Midbrain (tissue), 1 donor: ENCODE measurements around the gene MRO.
"Not testable (repeated sequence)": the region's sequence is repeated elsewhere in the genome, so short reads cannot be mapped to it uniquely, and the experiment has no call there.

Experiments
- DNase-seq: peaks from one replicate; lab custom pipeline; 2025; lab: John Stamatoyannopoulos, UW

Gene MRO

DNA sequence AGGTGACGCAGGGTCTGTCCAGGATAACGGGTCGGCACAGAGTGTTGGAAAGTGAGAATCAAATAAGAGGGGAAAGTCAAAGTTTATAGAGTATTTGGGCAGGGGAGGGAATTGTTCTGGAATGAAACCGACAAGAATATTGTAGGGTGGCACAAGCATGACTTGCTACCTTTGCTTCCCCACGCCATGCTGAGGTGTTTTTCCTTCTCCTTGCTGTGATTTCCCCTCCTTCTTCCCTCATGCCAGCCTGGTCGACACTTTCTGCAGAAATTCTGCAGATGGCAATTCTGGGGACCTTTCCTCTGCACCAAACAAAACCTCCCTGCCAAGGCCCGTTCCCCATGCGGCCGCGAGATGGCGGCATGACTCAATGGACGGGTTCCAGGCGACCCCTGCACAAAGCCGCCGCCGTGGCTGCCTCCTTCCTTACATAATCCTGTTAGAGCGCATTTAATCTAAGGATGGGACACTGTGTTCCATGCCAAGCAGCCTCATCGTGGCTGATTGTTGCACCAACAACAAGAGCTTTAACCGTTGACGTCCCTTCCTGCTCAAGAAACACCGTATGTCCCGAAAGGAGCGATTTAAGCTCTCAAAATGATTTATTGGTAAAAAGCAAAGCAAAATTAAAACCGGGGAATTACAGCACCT, at the start of gene MRO:
TSS of gene MRO (minus strand) at position 289 of the 651 bp plus-strand sequence. CDS start 10,616 bp downstream, outside the sequence.
- peak; percentile 85 for DNase-seq

DNA sequence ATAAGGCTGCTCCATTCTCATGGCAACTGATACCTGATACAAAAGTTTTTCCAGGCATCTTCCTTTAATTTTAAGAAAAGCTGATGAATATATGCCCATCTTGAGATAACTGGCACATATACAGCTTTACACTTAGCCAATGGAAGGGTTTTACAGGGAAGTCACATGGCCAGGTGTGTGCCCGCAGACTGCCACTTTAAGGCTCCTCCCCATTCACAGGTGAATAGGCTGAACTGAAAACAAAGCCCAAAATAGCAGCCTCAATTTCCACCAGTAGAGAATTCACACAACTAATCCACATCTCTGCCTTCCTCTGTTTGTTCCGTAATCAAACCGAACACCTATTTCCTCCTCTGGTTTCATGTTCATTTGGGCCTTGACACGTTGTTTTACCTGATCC, 49.3 kb upstream of the MRO start:
- DNase-seq: no peak

DNA sequence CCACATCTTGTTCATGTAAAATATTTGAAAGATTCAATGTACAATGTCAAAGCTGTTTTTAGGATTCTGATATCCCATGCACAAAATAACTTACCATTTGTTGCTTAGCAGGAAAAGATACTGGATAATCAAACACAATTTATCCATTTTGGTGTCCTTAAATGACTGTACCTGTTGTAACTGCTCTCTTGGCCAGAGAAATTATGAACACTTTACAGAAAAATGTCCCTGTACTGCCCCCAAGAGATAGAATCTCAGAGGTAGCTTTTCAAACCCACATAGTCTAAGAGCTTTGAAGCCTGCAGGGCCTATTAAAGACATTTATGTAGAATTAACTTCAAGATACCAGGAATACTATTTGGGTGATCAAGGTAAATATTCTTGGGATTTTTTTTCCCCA, 46.9 kb upstream of the MRO start:
- peak; percentile 52 for DNase-seq

DNA sequence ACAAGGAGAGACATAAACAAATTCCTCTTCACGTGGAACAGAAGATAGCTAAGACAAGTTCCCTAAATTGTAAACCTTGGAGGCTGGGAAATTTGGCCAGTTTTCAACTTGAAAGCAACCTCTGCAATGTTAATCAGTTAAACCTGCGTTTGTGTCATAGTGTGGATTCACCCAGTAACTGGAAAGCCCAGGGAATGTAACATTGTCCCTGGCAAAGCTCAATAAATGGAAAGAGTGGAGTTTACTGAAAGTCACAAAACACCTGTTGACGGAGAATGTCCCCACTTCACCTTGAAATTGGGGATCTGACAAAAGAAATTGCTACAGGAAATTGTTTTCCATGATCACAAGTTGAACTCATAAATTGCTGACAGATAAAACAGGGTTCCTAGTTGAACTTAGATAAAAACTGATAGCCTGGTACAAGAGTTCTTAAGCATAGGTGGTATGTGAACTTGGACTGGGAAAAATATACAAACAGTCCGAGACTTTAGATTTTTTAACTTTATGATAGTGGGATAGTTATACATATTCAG, 44.1 kb upstream of the MRO start:
- no peak for DNase-seq

DNA sequence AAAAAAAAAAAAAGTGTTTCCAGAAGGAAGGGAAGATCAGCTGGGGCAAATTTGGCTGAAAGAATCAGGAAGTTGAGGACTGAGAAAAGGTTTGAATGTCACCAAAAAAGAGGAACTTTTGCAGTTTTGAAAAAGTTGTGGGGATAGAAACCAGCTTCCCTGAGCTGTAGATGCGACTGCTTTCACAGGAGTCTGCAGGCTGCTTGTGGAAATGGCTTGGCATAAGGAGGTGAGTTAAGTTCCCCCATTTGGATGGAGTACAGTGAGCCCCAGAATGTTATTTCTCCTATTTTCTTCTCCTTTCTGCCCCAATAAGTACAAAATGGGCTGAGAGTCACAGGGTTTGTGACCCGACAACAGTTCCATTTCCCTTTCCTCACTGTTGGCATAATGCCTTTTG, 42.6 kb upstream of the MRO start:
- DNase-seq: peak; percentile 22

DNA sequence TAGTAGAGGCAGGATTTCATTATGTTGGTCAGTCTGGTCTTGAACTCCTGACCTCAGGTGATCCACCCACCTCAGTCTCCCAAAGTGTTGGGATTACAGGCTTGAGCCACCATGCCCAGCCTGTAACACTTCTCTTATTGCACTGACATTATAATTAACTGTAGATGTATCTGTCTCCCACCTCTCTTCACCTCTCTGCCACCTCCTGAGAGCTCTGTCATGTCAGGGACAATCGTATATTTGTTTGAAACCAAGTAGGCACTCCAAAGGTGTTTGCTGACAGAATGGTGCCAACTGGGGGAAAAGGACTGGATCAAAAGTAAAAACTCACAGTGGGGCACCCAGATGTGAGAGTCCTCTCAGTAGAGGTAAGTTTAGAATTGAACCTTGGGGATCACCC, 41.8 kb upstream of the MRO start:
- no peak for DNase-seq

DNA sequence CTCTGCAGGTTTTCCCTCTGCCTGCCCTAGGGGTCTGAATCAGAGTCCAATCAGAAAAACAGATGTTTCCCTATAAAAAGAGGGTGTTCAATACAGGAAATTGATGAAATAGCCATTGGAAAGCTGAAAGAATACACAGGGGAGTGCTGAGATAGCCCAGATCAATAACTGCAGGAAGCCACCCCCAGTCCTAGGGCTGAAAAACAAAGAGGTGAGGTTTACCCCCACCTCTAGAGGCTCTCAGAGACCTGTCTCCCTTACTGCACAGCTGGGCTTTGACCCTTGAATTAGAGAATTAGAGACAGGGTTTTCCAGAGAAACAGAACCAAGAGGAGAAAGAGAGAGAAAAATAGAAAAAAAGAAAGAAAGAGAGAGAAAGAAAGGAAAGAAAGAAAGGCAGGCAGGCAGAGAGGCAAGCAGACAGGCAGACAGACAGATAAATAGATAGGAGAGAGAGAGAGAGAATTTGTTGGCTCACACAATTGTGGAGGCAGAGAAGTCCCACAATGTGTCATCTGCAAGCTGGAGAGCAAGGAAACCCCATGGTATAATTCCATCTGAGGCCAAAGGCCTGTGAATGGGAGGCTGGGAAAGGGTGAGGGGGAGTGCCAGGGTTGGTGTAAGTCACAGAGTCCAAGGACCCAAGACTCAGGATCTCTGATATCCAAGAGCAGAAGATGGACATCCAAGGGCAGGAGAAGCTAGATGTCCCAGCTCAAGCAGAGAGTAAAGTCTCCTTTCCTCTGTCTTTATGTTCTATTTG, 40.2 kb upstream of the MRO start:
- DNase-seq: no peak

DNA sequence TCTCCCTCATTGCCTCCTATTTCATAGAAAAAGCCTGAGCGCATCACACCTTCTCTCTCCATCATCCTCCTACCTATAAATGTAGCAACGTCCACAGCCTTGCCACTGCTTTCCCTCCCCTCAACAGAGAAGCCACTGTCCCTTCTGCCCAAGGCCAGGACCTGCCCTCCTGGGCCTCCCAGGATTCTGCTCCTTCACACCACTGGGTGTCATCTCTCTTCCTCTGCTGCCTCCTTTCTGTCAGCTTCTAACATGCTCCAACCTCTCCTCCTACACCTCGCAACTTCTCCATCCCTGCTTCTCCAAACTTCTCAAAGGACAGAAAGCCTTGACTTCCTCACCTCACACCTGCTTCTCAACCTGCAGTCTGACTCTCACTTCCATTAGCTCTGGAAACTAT, 37.9 kb upstream of the MRO start:
- no peak for DNase-seq

DNA sequence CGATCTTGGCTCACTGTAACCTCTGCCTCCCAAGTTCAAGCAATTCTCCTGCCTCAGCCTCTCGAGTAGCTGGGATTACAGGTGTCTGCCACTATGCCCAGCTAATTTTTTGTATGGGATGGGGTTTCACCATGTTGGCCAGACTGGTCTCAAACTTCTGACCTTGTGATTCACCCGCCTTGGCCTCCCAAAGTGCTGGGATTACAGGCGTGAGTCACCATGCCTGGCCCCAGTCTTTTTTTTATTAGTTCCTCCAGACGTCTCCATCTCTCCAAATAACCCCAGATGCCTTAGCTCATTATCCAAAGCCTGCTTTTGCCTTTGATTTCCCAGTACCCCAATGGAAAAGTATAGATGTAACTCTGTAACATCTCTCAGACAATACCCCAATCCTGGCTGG, 37.4 kb upstream of the MRO start:
- DNase-seq: not testable (repeated sequence)

DNA sequence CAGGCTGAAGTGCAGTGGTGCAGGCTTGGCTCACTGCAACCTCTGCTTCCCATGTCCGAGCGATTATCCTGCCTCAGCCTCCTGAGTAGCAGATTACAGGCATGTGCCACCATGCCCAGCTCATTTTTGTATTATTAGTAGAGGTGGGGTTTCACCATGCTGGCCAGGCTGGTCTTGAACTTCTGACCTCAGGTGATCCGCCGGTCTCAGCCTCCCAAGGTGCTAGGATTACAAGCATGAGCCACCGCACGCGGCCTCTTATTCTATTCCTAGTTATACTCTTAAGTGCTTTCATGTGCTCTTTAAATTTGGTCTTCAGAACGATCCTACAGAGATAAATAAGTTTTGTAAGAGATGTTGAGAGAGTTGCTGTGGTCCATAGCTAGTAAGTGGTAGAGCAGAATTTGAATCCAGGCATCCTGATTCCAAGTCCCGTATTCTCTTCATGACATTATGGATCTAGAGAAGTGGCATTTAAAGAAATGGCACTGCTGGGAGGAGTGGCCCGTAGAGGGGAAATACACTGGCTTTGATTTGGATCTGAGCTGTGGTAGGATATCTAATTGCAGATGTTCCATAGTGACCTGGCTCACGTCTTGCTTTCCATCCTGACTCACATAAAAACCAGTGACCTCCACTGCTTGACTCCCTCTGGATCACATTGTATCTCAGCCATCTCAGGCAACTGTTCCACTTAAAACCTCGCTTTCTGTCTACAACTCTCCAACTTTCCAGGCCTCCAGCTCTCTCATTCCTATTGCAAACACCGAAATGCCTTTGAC, 36.4 kb upstream of the MRO start:
- DNase-seq: no peak

DNA sequence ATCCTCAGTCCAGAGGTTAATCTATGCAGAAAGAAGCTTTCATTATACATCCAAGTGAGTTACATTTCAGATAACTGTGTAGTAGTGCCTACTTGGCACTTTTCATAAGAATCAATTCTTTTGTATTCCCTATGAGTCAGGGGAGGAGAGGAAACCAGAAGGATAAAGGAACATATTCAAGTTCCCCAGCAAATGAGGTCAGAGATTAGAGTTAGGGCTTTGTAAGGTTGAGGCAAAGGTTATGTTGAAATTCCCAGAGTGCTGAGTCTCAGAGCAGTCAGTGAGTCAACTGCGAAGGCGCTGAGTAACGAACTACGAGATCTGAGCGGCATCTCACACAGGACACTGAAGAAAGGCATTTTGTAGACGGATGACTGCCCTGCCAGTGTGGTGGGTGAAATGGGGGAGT, 34.1 kb upstream of the MRO start:
- no peak for DNase-seq

DNA sequence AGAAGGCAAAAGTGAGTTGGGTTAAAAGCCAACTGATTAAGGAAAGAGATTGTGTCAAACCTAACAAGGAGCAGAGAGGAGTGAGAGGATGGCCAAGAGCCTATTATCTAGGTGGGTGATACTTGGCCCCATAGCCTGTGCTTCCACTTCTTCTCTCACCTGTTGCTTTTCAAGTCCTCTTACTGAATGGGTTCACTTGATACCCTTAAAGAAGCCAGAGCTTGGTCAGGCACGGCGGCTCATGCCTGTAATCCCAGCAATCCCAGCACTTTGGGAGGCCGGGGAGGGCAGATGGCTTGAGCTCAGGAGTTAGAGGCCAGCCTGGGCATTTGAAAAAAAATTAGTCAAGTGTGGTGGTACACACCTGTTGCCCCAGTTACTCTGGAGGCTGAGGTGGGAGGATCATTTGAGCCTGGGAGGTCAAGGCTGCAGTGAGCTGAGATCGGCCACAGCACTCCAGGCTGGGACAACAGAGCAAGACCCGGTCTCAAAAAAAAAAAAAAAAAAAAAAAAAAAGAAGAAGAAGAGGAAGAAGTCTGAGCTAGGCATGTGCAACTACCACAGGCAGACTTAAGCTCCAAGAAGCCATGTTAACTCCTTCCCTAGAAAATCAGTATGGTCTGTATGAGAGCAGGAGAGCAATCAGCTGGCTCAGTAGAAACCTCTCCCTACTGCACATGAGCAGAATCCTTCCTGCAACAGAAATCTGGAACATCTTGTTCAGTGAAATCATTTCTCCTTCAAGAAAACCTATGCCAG, 30.7 kb upstream of the MRO start:
- no peak for DNase-seq

DNA sequence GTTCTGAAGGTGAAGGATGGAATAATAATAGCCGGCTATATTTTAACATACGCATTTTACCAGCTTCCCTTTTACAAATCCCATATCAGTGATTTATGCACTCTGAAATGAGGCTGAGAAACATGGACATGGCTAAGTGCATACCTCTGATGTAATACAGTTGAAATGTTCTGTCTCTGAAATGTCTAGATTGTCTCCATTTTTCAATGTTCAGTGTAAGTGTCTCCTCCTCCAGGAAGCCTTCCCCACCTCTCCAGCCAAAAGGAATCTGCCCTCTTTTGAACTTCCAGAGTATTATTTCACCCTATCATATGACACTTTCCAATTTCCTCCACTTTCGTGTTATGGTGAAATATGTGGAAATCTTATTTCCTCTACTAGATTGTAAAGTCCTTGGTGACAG, 29.6 kb upstream of the MRO start:
- DNase-seq: no peak

DNA sequence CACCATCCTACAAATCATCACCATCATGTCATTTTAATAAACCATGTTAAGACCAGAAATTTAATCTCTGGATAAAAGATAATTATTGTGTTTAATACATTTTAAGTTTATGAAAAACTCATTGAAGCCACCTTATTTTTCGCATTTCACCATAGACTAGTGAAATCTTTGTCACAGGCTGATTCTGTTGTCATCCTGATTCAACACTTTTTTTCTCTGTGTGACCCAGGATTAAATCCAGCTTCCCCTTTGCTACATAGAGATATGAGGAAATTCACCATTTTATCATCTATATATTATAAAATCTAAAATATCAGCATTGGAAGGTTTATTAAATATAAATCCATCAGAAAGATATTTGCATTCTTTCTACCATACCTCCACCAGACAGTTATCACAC, 29.2 kb upstream of the MRO start:
- DNase-seq: no peak

DNA sequence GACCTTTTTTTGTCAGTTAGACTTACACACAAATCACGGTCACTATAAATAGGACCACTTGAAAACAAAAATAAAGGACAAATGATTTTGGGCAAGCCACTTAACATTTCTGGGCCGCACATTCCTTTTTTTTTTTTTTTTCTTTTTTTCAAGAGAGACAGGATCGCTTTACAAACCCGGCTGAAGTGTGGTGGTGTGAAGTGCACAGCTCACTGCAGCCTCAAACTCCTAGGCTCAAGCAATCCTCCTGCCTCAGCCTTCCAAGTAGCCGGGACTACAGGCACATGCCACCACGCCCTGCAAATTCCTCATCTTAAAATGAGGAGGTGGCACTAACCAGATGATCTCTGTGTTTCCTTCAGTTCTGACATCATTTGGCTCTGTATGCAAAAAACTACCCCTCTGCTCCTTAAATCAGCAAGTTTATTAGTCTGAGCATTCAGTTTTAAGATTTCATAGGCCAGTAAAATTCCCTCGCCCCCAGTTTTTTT, 28.3 kb upstream of the MRO start:
- DNase-seq: no peak

DNA sequence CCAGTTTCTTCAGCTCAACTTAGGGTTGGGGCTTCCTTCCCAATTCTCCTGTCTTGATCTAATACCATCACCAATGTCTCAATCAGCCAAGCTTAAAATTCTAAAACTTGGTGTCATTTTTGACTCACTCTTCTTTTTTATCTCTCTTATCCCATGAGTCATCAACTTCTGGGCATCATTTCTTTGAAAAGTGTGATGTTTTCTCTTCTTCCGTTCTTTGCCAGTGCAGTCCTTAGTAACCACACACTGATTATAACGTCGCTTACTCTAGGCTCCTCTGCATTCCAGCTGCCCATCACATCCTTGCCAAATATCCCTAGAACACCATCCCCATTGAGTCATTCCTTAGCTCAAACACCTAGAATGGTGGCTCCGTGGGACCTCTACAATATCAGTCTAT, 27.4 kb upstream of the MRO start:
- DNase-seq: no peak

DNA sequence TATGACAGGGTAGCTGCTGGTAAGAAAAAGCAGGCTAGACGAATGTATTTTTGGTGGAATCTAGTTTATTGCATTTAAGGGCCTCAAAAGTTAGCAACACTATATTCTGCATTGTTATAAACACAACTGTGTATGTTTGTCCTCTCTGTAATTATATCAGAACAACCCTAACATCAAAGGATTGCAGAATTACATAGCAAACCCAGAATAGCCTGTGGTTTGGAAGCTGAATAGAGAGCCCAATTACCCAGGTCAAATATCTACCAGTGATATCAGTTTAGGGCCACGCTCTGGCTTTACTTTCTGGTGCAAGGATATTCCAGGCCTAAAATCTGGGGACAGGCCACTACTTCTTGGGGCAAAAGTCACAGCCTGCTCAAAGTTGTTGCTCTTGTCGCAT, 25.1 kb upstream of the MRO start:
- no peak for DNase-seq

DNA sequence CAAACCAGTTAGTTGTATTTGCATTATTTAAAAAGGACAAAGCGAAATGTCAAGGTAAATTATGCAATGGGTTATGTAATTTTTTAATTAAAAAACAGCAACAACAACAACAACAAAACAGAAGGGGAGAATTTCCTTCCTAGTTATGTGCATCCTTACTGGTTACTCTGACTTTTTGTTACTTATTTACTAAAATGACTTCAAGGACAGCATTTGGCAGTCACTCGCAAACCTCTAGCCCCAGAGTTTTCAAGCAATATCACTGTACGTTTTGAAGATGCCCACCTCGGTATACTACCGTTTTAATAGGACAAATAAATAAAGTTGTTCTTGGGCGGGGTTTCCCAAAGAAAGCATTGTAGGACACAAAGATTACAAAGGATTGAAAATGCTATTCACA, 24.7 kb upstream of the MRO start:
- no peak for DNase-seq

DNA sequence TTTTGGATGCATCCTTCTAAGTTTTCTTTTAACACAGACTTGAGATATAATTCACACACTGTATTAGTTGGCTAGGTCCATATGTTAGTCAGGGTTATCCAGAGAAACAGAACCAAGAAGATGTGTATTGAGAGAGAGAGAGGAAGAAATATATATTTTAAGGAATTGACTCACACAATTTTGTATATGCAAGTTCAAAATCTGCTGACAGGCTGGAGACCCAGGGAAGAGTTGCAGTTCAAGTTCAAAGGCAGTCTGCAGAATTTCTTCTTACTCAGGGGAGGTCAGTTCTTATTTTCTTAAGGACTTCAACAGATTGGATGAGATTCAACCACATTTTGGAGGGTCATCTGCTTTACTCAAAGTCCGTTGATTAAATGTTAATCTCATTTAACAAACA, 23.0 kb upstream of the MRO start:
- no peak for DNase-seq

DNA sequence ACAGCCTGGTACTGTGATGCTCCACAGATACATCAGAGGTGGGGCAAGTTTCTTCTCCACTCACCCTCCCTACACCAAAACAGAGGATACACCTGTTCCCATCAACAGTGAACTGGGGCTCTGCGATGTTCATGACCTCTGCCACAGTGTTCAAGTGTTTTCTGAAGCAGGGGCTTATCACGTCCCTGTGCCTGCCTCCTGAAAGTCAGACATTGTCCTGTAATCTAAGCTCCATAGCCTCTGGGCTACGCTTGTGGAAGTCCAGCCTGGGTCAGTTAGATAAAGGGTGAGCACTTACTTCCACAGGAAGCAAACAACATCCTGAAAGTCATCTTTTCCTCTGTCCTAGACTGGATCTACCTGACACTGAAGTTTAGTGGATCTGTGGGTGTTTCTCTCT, 20.2 kb upstream of the MRO start:
- no peak for DNase-seq

DNA sequence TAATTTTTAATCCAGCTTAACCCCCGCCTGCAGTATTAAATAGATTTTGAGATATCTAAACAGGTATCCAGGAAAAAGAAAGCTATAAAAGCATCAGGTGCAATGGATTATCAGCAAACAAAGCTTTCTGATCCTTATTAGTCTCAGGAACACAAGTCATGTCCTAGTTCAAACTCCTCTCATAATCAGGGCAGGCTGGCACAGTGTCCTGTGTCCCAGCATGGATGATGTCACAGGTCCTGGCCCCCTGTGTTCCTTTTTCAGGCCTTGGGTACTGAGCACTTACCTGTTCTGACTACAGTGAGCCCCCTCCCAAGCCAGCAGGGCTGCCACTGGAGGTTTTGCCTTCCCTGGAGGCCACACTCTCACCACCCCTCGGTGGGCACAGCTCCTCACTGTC, 19.5 kb upstream of the MRO start:
- no peak for DNase-seq

DNA sequence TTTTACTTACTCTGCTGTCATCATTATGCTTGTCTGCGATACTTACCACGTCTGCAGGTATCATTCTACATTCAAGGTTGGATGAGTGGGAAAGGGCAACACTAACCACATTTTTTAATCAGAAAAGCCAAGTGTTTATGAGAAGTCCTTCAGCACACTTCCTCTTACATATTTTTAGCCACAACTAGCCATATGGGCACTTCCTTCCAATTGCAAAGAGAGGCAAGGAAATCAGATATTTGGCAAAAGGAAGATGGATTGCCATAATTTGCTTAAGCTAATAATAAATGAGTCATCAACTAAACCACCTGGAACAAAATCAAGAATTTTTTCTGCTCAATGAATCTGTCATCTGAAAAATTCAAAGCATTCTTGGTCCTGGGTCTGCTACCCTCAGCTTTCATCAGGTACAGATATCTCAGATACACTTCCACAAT, 16.7 kb upstream of the MRO start:
- DNase-seq: no peak
